DMS79 treated with DMSO at 0.1 percent for 48 hours (cell line): ENCODE data around the gene TTYH3.

ENCODE experiments used
- DNase-seq: peaks from one replicate; lab custom pipeline; 2025; lab: John Stamatoyannopoulos, UW

TTYH3 gene

GRCh38 chr7:2649139-2649838 lies 17.5 kb downstream of the TTYH3 start:
- no peak for DNase-seq

- DNase-seq: no peak
These were observed 18.2 kb downstream of the TTYH3 start for GRCh38 chr7:2649991-2650390.

GRCh38 chr7:2650451-2650850 lies 18.7 kb downstream of the TTYH3 start:
- no peak for DNase-seq

- no peak for DNase-seq
These were observed 19.6 kb downstream of the TTYH3 start for GRCh38 chr7:2651336-2651735.

GRCh38 chr7:2651847-2652735 lies 20.3 kb downstream of the TTYH3 start:
- DNase-seq: no peak

GRCh38 chr7:2652736-2653060 lies 20.9 kb downstream of the TTYH3 start:
- no peak for DNase-seq

DNA sequence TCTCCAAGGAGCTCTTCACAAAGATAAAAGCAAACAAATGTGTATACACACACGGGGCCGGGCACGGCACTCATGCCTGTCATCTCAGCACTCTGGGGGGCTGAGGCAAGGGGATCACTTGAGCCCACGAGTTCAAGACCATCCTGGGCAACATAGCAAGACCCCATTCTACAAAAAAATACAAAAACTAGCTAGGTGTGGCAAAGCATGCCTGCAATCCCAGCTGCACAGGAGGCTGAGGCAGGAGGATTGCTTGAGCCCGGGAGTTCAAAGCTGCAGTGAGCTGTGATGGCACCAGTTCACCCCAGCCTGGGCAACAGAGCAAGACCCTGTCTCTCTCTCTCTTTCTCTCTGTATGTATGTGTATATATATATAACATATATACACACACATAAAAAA lies 22.3 kb downstream of the TTYH3 start:
- no peak for DNase-seq

DNA sequence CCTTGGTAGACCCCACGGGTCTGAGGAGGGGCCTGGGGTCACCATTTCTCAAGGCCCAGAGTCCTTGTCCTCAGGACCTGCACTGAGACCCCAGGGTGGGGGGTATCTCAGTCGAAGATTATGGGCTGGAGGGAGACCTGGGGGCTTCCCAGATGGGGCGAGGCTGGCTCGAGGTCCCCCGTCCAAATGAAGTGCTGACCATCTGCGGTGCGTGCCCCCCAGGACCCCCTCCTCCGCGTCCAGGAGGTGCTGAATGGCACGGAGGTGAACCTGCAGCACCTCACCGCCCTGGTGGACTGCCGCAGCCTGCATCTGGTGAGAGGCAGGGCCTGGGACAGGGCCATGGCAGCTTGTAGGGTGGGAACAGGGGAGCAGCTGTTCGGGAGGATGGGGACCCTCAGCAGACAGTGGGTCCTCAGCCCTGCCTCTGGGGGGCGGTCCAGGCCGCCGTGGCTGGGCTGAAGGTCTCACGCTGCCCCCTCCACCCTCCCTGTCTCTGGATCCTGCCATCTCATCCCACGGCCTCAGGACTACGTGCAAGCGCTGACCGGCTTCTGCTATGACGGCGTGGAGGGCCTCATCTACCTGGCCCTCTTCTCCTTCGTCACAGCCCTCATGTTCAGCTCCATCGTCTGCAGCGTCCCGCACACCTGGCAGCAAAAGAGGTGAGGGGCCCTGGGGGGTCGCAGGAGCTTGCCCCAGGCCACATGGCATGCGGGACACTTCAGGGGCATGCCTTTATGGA lies 24.3 kb downstream of the TTYH3 start:
- DNase-seq: no peak

- no peak for DNase-seq
These were observed 25.4 kb downstream of the TTYH3 start for GRCh38 chr7:2657208-2657607.

DNA sequence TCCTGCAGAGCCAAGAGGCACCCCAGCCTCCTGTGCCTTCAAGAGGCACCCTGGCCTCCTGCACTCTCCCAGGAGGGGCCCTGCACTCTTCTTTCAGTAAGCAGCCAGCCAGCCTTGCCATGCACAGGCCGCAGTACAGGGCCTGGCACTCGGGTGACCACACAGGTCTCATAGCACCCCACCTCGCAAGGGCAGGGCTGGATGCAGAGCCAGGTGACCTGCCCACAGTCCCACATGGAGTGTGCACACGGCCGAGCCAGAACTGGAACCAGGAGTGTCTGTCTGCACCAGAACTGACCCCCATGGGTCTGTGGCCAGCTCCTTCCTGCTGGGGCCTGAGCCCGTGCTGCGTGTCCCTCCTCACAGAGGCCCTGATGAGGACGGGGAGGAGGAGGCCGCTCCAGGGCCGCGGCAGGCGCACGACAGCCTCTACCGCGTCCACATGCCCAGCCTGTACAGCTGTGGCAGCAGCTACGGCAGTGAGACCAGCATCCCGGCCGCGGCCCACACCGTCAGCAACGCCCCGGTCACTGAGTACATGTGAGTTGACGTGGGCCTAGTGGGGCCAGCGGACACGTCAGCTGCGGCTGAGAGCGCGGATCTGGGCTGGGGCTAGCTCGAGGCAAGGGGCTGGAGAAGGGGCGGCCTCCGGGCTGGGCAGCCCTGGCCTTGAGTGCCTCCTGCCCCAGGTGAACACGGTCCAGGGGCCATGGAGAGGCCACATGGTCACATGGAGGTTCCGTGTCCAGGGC lies 26.3 kb downstream of the TTYH3 start:
- DNase-seq: no peak

- no peak for DNase-seq
These were observed 27.2 kb downstream of the TTYH3 start for GRCh38 chr7:2658941-2659340.

DNA sequence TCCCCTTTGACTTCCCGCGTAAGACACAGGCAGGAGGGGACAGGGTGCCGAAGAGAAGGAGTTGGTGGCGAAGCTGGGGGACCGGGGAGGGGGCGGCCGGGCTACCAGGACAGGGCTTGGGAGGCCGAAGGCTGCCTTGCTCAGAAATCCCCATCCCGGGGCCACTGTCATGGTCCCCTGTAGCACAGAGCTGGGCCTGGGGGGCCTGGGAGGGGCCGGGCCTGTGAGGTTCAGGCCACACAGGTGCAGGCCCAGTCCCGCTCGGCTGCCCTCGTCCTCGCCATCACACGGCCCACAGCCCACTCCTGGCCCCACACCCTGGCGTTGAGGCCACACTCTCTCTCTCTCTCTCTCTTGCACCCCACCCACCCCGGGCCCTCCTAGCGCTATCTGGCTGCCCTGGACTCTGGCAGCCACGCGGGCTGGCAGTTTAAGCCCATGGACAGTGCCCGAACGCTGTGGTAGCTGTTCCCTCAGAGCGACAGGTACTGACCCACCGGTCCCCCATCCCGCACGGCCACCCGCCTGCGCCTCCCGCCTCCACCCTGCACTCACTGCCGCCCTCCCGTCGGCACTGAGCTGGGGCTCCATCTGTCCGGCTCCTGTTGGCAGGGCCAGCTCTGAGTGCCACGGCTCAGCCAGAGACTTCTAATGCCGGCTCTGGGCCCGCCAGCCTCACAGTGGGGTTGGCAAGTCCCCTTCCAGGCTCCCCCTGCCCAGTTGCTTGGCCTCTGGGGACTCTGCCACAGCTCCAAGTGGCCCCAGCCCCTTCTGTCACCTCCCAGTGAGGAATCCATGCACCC lies 28.0 kb downstream of the TTYH3 start:
- DNase-seq: no peak

- DNase-seq: no peak
These were observed 28.7 kb downstream of the TTYH3 start for GRCh38 chr7:2660359-2661095.

DNA sequence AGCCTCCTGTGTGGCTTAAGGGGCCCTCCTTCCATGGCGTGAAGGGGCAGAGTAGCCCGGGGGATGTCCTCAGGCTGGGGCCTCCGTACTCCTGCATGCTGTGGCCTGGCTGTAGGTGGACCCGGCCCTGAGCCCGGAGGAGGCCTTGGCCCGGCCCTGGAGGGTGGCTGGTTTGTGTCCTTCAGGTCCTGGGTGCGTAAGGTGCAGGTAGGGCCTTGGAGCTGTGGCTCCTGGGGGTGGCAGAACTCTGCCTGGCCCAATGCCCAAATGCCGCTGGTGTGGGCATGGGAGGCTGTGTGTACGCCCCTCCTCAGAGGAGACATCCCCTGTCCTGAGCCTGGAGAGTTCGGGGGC lies 29.3 kb downstream of the TTYH3 start:
- no peak for DNase-seq

- no peak for DNase-seq
These were observed 30.0 kb downstream of the TTYH3 start for GRCh38 chr7:2661602-2662272.

- DNase-seq: no peak
These were observed 30.7 kb downstream of the TTYH3 start for GRCh38 chr7:2662273-2663120.

- DNase-seq: no peak
These were observed 31.5 kb downstream of the TTYH3 start for GRCh38 chr7:2663121-2663886.

DNA sequence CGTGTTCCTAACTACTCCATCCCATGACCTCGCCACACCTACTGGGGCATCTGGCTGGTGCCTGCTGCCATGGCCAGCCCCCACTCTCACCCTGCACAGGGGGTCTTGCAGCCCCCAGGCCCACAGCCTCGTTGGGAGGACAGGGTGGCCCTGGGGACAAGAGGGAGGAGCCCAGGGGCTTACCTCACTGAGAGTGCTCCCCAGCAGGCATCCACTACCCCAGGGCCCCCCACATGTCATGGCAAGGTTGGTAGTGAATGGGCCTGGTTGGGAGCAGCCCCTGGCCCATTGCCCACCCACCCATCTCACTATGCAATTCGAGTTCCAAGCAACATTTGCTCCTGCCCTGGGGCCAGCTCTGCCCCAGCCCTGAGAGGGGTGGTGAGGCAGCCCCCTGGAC lies 32.2 kb downstream of the TTYH3 start:
- no peak for DNase-seq
